ENCODE data around the gene CCT7.
"Not testable (repeated sequence)": the region's sequence is repeated elsewhere in the genome, so short reads cannot be mapped to it uniquely, and the experiment has no call there.

DNA sequence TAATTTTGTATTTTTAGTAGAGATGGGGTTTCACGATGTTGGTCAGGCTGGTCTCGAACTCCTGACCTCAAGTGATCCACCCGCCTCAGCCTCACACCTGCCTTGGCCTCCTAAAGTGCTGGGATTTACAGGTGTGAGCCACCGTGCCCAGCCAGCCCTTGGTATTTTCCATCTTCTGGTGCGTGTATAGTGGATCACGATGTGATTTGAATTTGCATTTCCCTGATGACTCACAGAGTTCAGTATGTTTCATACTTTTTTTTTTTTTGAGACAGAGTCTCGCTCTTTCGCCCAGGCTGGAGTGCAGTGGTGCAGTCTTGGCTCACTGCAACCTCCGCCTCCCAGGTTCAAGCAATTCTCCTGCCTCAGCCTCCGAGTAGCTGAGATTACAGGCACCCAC, 33.8 kb upstream of the CCT7 start:
- not testable (repeated sequence) for TF ChIP-seq GABPB1, ZNF232 (CRISPR knock-in tag; IDR thresholded peaks at IDR 0.05)
- TF ChIP-seq, protein P1, sequence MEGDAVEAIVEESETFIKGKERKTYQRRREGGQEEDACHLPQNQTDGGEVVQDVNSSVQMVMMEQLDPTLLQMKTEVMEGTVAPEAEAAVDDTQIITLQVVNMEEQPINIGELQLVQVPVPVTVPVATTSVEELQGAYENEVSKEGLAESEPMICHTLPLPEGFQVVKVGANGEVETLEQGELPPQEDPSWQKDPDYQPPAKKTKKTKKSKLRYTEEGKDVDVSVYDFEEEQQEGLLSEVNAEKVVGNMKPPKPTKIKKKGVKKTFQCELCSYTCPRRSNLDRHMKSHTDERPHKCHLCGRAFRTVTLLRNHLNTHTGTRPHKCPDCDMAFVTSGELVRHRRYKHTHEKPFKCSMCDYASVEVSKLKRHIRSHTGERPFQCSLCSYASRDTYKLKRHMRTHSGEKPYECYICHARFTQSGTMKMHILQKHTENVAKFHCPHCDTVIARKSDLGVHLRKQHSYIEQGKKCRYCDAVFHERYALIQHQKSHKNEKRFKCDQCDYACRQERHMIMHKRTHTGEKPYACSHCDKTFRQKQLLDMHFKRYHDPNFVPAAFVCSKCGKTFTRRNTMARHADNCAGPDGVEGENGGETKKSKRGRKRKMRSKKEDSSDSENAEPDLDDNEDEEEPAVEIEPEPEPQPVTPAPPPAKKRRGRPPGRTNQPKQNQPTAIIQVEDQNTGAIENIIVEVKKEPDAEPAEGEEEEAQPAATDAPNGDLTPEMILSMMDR (IDR thresholded peaks at IDR 0.05): not testable (repeated sequence)

Data from WTC11 (cell line).